ENCODE results near the gene DENND1A. TPM values are rescaled to one million over a fixed set of nuclear protein-coding genes. Genes with fewer than 3 reads are reported as not detected.
"Not testable (repeated sequence)": the region's sequence is repeated elsewhere in the genome, so short reads cannot be mapped to it uniquely, and the experiment has no call there.

DENND1A gene
- total RNA-seq, 2 donors from 2014 or later, result 17.8 to 36.6 TPM

DNA sequence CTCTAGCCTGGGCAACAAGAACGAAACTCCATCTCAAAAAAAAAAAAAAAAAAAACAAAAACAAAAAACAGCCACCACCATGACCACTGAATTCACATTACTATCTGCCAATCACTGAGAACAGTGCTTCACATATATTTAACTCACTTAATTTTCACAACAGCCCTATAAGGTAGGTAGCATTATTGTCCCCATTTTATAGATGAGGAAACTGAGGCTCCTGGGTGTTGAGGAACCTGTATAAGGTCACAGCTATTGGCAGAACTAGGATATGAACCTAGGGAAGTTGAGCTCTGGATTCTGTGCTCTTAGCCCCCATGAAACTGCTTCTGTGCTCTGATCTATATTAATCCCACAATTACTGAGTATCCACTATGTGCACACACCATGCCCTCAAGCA is 290.2 kb downstream of the DENND1A start:
- DNase-seq (ENCODE audit: low spot score) (no peak), ATAC-seq (ENCODE audit: insufficient number of reproducible peaks, low FRiP score, low read depth) (no peak)
- Histone ChIP-seq H3K9me3 (no peaks in the 10 kb centered on the region), H3K27ac (no peak overlapping the region), H3K36me3 (no peaks in the 10 kb centered on the region), H3K4me3 (no peak overlapping the region), H3K4me1 (ENCODE audit: control insufficient read depth in 1 of 2, low read depth in 2 of 2) (peaks cover 0 to 16% of the 10 kb centered on the region in 2 donors), H3K27me3 (replicated peaks; ENCODE audit: insufficient read depth) (no peaks in the 10 kb centered on the region)
- TF ChIP-seq, protein P1, sequence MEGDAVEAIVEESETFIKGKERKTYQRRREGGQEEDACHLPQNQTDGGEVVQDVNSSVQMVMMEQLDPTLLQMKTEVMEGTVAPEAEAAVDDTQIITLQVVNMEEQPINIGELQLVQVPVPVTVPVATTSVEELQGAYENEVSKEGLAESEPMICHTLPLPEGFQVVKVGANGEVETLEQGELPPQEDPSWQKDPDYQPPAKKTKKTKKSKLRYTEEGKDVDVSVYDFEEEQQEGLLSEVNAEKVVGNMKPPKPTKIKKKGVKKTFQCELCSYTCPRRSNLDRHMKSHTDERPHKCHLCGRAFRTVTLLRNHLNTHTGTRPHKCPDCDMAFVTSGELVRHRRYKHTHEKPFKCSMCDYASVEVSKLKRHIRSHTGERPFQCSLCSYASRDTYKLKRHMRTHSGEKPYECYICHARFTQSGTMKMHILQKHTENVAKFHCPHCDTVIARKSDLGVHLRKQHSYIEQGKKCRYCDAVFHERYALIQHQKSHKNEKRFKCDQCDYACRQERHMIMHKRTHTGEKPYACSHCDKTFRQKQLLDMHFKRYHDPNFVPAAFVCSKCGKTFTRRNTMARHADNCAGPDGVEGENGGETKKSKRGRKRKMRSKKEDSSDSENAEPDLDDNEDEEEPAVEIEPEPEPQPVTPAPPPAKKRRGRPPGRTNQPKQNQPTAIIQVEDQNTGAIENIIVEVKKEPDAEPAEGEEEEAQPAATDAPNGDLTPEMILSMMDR (IDR thresholded peaks at IDR 0.05), result no peak

DNA sequence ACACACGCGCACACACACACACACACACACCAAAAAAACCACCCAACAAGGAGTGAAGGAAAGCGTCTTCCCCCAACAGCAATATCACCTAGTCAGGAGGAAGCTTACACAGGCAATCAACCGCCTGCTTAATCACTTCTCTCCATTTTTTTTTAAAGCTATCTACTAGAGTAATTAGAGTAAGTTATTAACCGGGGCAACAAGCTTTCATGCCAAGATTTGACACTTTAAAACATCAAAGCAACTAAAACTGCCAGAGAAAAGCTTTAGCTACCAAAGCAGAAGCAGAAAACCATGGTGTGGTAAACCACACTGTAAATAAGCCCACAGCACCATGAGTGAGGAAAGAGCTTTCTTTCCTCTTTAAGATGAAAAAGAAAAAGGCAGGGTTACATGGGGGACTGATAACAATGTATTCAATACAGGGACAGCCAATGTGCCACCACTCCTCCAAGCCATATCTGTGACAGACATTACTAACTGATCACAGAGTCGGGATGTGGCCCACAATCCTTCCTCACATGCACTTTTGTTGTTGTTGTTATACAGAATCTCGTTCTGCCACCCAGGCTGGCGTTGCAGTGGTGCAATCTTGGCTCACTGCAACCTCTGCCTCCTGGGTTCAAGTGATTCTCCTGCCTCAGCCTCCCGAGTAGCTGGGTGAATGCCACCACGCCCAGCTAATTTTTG is 291.8 kb downstream of the DENND1A start:
- H3K9me3 ChIP-seq, result no peaks in the 10 kb centered on the region
- peaks cover 0 to 14% of the 10 kb centered on the region in 2 donors for H3K4me1 ChIP-seq (ENCODE audit: control insufficient read depth in 1 of 2, low read depth in 2 of 2)
- no peaks in the 10 kb centered on the region for H3K27me3 ChIP-seq (replicated peaks; ENCODE audit: insufficient read depth)
- no peak for DNase-seq (ENCODE audit: low spot score)
- ATAC-seq (ENCODE audit: insufficient number of reproducible peaks, low FRiP score, low read depth), result no peak
- TF ChIP-seq, protein P1 (IDR thresholded peaks at IDR 0.05), result no peak
- peak overlapping the region; percentile 10 for H3K4me3 ChIP-seq
- no peaks in the 10 kb centered on the region for H3K36me3 ChIP-seq
- H3K27ac ChIP-seq, result no peak overlapping the region

GRCh38 chr9:123637606-123637944 is 292.4 kb downstream of the DENND1A start:
- no peak overlapping the region for H3K27ac ChIP-seq
- no peaks in the 10 kb centered on the region for H3K36me3 ChIP-seq
- no peaks in the 10 kb centered on the region for H3K9me3 ChIP-seq
- peaks cover 0 to 9% of the 10 kb centered on the region in 2 donors for H3K4me1 ChIP-seq (ENCODE audit: control insufficient read depth in 1 of 2, low read depth in 2 of 2)
- no peak for DNase-seq (ENCODE audit: low spot score)
- H3K27me3 ChIP-seq (replicated peaks; ENCODE audit: insufficient read depth), result no peaks in the 10 kb centered on the region
- TF ChIP-seq, protein P1 (IDR thresholded peaks at IDR 0.05), result no peak
- ATAC-seq (ENCODE audit: insufficient number of reproducible peaks, low FRiP score, low read depth), result no peak
- peak overlapping the region; percentile 10 for H3K4me3 ChIP-seq

DNA sequence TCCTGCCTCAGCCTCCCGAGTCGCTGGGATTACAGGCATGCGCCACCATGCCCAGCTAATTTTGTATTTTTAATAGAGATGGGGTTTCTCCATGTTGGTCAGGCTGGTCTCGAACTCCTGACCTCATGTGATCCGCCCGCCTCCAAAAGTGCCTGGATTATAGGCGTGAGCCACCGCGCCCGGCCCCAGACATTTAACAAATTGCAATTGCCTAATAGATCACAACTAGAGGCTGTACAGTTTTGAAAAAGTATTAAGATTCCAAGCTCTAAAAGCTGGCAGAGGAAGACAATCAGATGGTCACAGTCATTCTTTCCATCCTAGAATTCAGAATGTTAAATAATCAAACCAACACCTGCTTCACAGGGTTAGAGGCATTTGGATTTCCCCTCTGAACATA is 293.1 kb downstream of the DENND1A start:
- not testable (repeated sequence) for H3K4me3 ChIP-seq; DNase-seq (ENCODE audit: low spot score); H3K9me3 ChIP-seq; H3K27me3 ChIP-seq (replicated peaks; ENCODE audit: insufficient read depth); H3K4me1 ChIP-seq (ENCODE audit: control insufficient read depth in 1 of 2, low read depth in 2 of 2); H3K27ac ChIP-seq; H3K36me3 ChIP-seq; ATAC-seq (ENCODE audit: insufficient number of reproducible peaks, low FRiP score, low read depth)

DNA sequence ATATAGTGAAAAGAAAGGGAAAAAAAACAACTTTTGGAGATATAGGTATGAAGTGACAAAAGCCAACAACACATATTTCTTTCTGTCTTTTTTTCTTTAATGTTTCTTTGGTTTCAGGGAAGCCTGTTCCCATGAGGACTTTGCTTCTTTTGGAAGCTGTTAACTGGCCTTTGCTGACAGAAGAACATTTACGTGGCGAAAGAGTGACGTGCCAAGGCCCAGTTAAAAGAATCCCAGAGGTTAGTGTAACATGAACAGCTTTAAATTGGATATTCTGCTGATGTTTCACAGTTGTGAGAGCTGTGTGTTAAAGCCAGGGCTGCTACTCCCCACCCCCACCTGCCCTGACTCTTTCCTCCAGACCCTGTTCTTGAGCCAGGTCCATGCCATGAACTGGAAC is 298.1 kb downstream of the DENND1A start:
- DNase-seq (ENCODE audit: low spot score) (no peak), ATAC-seq (ENCODE audit: insufficient number of reproducible peaks, low FRiP score, low read depth) (no peak)
- no peaks in the 10 kb centered on the region for H3K4me1 ChIP-seq (ENCODE audit: control insufficient read depth in 1 of 2, low read depth in 2 of 2)
- H3K36me3 ChIP-seq, result peaks cover 13% of the 10 kb centered on the region
- no peak overlapping the region for H3K27ac ChIP-seq
- H3K27me3 ChIP-seq (replicated peaks; ENCODE audit: insufficient read depth), result no peaks in the 10 kb centered on the region
- H3K4me3 ChIP-seq, result no peak overlapping the region
- TF ChIP-seq, protein P1 (IDR thresholded peaks at IDR 0.05), result no peak
- no peaks in the 10 kb centered on the region for H3K9me3 ChIP-seq

DNA sequence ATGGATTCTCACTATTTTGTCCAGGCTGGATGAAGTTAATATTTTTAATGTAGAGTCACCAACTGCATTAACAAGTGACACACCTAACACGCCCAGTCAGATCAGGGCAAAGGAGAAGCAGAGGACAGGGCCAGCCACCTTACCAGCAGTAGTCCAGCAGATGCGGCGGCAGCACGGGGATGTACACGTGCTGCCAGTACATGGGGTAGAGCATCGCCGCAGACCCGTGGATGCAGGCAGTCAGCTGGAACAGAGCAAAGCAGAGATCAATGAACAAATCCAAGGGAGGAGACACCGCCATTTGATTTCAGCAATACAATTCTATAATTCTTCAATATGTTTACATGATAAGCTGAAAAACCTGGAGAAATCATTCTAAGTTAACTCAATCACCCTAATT is 299.7 kb downstream of the DENND1A start:
- Histone ChIP-seq H3K9me3 (no peaks in the 10 kb centered on the region), H3K4me1 (ENCODE audit: control insufficient read depth in 1 of 2, low read depth in 2 of 2) (no peaks in the 10 kb centered on the region), H3K4me3 (no peak overlapping the region), H3K36me3 (peaks cover 13% of the 10 kb centered on the region), H3K27ac (no peak overlapping the region), H3K27me3 (replicated peaks; ENCODE audit: insufficient read depth) (no peaks in the 10 kb centered on the region)
- TF ChIP-seq, protein P1 (IDR thresholded peaks at IDR 0.05), result no peak
- ATAC-seq (ENCODE audit: insufficient number of reproducible peaks, low FRiP score, low read depth) (no peak), DNase-seq (ENCODE audit: low spot score) (no peak)

All from thoracic aorta (tissue), 2 donors.